GM12878 (cell line): Measurements from ENCODE around the gene ZNF423. TPM values are rescaled to one million over a fixed set of nuclear protein-coding genes. Genes with fewer than 3 reads are reported as not detected.

Source experiments
- ATAC-seq: fragments of 200-7000 bp; cut with Tn5 transposase; 3 replicates; pipeline ENCODE4 v1.9.1; 2020; ENCODE audit warnings: mild to moderate bottlenecking, moderate library complexity
- BruUV-seq: library from RNA; stranded (reverse); fragments of 400-500 nt; replicated peaks from 2 replicates; lab custom pipeline; 2021; lab: Mats Ljungman, UMichigan
- CTCF ChIA-PET: fragments of 300-600 bp; sonication (Branson Sonifier 250); formaldehyde crosslinking; extraction: SDS; loops from one replicate; lab custom pipeline; 2021; ENCODE audit warnings: inconsistent platforms; lab: Yijun Ruan, JAX
- POLR2A ChIA-PET: fragments of 350-600 bp; formaldehyde crosslinking; extraction: SDS; loops from one replicate; lab custom pipeline; 2021; ENCODE audit warnings: inconsistent platforms; lab: Charles Lee
- RAD21 ChIA-PET: fragments of 300-600 bp; sonication (Branson Sonifier 250); formaldehyde crosslinking; loops from one replicate; lab custom pipeline; 2023; ENCODE audit warnings: antibody characterized with exemption; ENCODE audit not compliant: unreplicated experiment; lab: Charles Lee
- SMC1A ChIA-PET: fragments of 300-600 bp; sonication (Branson Sonifier 250); formaldehyde crosslinking; loops from one replicate; lab custom pipeline; 2023; ENCODE audit not compliant: unreplicated experiment, uncharacterized antibody; lab: Charles Lee
- DNase-seq: peaks from one replicate; pipeline ENCODE4 v3.0.0-alpha.2; 2011; ENCODE audit warnings: low read depth, low spot score
- FAIRE-seq: peaks from 3 replicates; lab custom pipeline; 2011; peaks lifted over from hg19 to GRCh38; lab: Jason Lieb, UNC
- H2AFZ ChIP-seq: 2 replicates; pipeline ENCODE4 v1.6.0; 2011; ENCODE audit warnings: low read depth, low read length, control low read depth; ENCODE audit not compliant: control insufficient read depth
- H3K27ac ChIP-seq: 2 replicates; pipeline ENCODE4 v1.5.1; 2011; ENCODE audit warnings: control low read depth; ENCODE audit not compliant: control insufficient read depth, insufficient read depth
- H3K27me3 ChIP-seq, 2 experiments: replicated peaks in 1 of 2; 2 replicates each; pipeline versions ENCODE4 v1.6.0 to v1.6.1; 2011; ENCODE audit warnings: low read length in 1 of 2; ENCODE audit not compliant: control insufficient read depth in 2 of 2, insufficient read depth in 2 of 2
- H3K36me3 ChIP-seq, 2 experiments: 2 replicates each; pipeline ENCODE4 v1.5.1; 2011; ENCODE audit warnings: low read length in 1 of 2; ENCODE audit not compliant: control insufficient read depth in 2 of 2, insufficient read depth in 2 of 2
- H3K4me1 ChIP-seq: 2 replicates; pipeline ENCODE4 v1.6.1; 2011; ENCODE audit warnings: mild to moderate bottlenecking, low read length, moderate library complexity, mixed read lengths; ENCODE audit not compliant: control insufficient read depth, insufficient read depth
- H3K4me2 ChIP-seq: 2 replicates; pipeline ENCODE4 v1.6.0; 2011; ENCODE audit warnings: control low read depth; ENCODE audit not compliant: control insufficient read depth, insufficient read depth
- H3K4me3 ChIP-seq: fragments of 200-600 bp; sonication (generic); 2 replicates; pipeline ENCODE4 v1.5.1; 2016
- H3K79me2 ChIP-seq: 2 replicates; pipeline ENCODE4 v1.6.0; 2011; ENCODE audit warnings: low read length; ENCODE audit not compliant: control insufficient read depth, insufficient read depth
- H3K9ac ChIP-seq: 2 replicates; pipeline ENCODE4 v1.8.0; 2011; ENCODE audit warnings: low read length, control low read depth, mixed read lengths; ENCODE audit not compliant: control insufficient read depth, insufficient read depth
- H3K9me3 ChIP-seq: replicated peaks from 3 replicates; pipeline ENCODE4 v1.5.1; 2011; ENCODE audit warnings: mild to moderate bottlenecking, low read length; ENCODE audit not compliant: control insufficient read depth, insufficient read depth
- H4K20me1 ChIP-seq: 2 replicates; pipeline ENCODE4 v1.6.0; 2011; ENCODE audit not compliant: control insufficient read depth, insufficient read depth
- BRCA1 ChIP-seq: IDR thresholded peaks from 2 replicates; pipeline ENCODE4 v1.6.1; 2011; ENCODE audit warnings: low read depth, low read length, improper control_type of control experiment
- CREB1 ChIP-seq: IDR thresholded peaks from 2 replicates; pipeline ENCODE4 v1.6.1; 2012; ENCODE audit warnings: low read depth, mild to moderate bottlenecking, inconsistent platforms
- RUNX3 ChIP-seq: IDR thresholded peaks from 2 replicates; pipeline ENCODE4 v1.6.1; 2012; ENCODE audit warnings: low read length, inconsistent platforms
- SREBF2 ChIP-seq: IDR thresholded peaks from 2 replicates; pipeline ENCODE4 v1.6.1; 2012; ENCODE audit warnings: mild to moderate bottlenecking, low read length
- whole genome bisulfite sequencing: methylation state at CpG from one replicate; pipeline ENCODE4 v1.1.6; 2016; ENCODE audit warnings: low lambda C conversion rate; ENCODE audit not compliant: insufficient replicate concordance, insufficient coverage; ENCODE audit errors: missing lambda C conversion rate; 5-methylcytosine and 5-hydroxymethylcytosine counted together
- in situ Hi-C: fragments of 300-500 bp; cut with MboI; formaldehyde crosslinking; loops from 9 replicates; pipeline ENCODE4 v1.14.3; 2018; ENCODE audit warnings: mixed read lengths
- intact Hi-C: fragments of 100-400 bp; cut with micrococcal nuclease; formaldehyde crosslinking; loops from one replicate; pipeline ENCODE4 v1.14.2; 2022; ENCODE audit not compliant: unreplicated experiment
- polyA plus RNA-seq, 11 experiments: library from polyadenylated mRNA; depleted of rRNA in 4 of 11; unstranded in 6 of 11; stranded (reverse) in 5 of 11; fragments of >200 nt; fragmentation: Nextera tagmentation in 4 of 11; fragmentation: Illumina TruSeq in 1 of 11; extraction: Ambion mirVana in 4 of 11; extraction: Trizol in 1 of 11; gene quantifications; 1 replicate in 1 of 11; 2 replicates in 10 of 11; pipeline versions ENCODE4 v1.2.1 to v1.2.3, GENCODE V29; 2011 to 2016; ENCODE audit warnings: inconsistent platforms in 2 of 11, missing spikeins in 2 of 11, low read depth in 1 of 11
- total RNA-seq, 4 experiments: library from RNA; depleted of rRNA in 3 of 4; stranded (reverse); fragments of >200 nt in 3 of 4; fragmentation: Illumina TruSeq in 1 of 4; extraction: Trizol in 1 of 4; gene quantifications; 2 replicates each; pipeline versions ENCODE4 v1.2.1 to v1.2.3, GENCODE V29; 2013 to 2021
- TF ChIP-seq, protein P1 (sequence below): fragments of 450-650 bp; IDR thresholded peaks from 2 replicates; pipeline ENCODE4 v1.6.1; 2017; ENCODE audit warnings: mild to moderate bottlenecking, low read depth, inconsistent platforms; ENCODE audit not compliant: poor library complexity, severe bottlenecking
- TF ChIP-seq, protein P2 (sequence below): IDR thresholded peaks from 2 replicates; pipeline ENCODE4 v1.6.1; 2011; ENCODE audit warnings: mild to moderate bottlenecking, low read depth, low read length, moderate library complexity; ENCODE audit not compliant: insufficient replicate concordance
- TF ChIP-seq, protein P3 (sequence below): fragments of 450-650 bp; IDR thresholded peaks from 2 replicates; pipeline ENCODE4 v1.6.1; 2016; ENCODE audit warnings: mild to moderate bottlenecking
- TF ChIP-seq, protein P4 (sequence below): IDR thresholded peaks from 2 replicates; pipeline ENCODE4 v1.6.1; 2012; ENCODE audit warnings: low read depth, low read length, improper control_type of control experiment
- TF ChIP-seq, protein P5 (sequence below): fragments of 450-650 bp; IDR thresholded peaks from 2 replicates; pipeline ENCODE4 v1.6.1; 2018; ENCODE audit warnings: borderline replicate concordance, mild to moderate bottlenecking; ENCODE audit not compliant: partially characterized antibody

Gene ZNF423
- total and polyA plus RNA-seq, 10 of the 15 experiments (the other 5 are each of a cell fraction or from before 2014, with no cell fraction given), result 0.03 to 0.64 (median 0.10) TPM

DNA sequence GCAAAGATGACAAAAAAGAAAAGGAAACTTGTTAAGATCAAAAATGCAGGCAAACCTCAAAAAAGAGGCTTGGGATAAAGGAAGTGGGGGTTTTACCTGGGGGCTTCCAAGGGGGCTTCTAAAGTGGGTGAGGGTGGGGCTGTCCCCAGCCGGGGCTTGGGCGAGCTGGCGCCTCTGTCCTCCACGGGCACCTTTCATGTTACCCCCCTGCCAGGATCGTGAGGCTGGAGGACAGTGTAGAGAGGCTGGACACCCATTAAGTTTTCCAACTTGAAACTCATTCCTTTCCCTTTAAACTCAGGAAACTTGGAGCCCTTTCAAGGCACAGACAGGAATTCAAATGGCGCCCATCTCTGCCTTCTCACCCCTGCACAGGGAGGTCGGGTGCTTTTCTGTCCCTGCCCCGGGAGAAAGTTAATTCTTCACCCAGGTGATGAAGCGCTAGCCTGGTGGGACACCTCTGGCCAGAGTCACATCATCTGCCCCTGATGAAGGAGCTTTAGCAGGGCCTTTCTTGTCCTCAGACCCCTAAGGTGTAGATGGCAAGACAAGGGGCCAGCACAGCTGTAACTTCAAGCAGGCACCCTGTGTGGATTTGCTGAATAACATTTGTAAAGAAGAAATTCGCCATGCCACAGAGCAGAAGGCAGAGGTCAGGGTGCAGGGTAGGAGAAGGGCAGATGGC, 395.0 kb downstream of the ZNF423 start:
- in situ Hi-C loops, result no loop called here
- Histone ChIP-seq H2AFZ (no peak overlapping the region), H3K27me3 (no peaks in the 10 kb centered on the region), H3K27ac (no peak overlapping the region), H3K9ac (no peak overlapping the region), H3K9me3 (no peaks in the 10 kb centered on the region), H3K36me3 (no peaks in the 10 kb centered on the region), H4K20me1 (no peaks in the 10 kb centered on the region), H3K4me2 (no peak overlapping the region), H3K4me1 (peaks cover 15% of the 10 kb centered on the region), H3K4me3 (no peak overlapping the region), H3K79me2 (no peaks in the 10 kb centered on the region)
- FAIRE-seq, result no peak
- ChIA-PET CTCF (no interaction called here), POLR2A (no interaction called here), RAD21 (no interaction called here), SMC1A (no interaction called here)
- 46% methylated on average over 10 of the region's 10 CpGs for WGBS
- TF ChIP-seq, protein P1, sequence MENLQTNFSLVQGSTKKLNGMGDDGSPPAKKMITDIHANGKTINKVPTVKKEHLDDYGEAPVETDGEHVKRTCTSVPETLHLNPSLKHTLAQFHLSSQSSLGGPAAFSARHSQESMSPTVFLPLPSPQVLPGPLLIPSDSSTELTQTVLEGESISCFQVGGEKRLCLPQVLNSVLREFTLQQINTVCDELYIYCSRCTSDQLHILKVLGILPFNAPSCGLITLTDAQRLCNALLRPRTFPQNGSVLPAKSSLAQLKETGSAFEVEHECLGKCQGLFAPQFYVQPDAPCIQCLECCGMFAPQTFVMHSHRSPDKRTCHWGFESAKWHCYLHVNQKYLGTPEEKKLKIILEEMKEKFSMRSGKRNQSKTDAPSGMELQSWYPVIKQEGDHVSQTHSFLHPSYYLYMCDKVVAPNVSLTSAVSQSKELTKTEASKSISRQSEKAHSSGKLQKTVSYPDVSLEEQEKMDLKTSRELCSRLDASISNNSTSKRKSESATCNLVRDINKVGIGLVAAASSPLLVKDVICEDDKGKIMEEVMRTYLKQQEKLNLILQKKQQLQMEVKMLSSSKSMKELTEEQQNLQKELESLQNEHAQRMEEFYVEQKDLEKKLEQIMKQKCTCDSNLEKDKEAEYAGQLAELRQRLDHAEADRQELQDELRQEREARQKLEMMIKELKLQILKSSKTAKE, result no peak
- TF ChIP-seq, protein P2, sequence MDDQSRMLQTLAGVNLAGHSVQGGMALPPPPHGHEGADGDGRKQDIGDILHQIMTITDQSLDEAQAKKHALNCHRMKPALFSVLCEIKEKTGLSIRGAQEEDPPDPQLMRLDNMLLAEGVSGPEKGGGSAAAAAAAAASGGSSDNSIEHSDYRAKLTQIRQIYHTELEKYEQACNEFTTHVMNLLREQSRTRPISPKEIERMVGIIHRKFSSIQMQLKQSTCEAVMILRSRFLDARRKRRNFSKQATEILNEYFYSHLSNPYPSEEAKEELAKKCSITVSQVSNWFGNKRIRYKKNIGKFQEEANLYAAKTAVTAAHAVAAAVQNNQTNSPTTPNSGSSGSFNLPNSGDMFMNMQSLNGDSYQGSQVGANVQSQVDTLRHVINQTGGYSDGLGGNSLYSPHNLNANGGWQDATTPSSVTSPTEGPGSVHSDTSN, result no peak
- no peak for TF ChIP-seq SREBF2
- TF ChIP-seq, protein P3, sequence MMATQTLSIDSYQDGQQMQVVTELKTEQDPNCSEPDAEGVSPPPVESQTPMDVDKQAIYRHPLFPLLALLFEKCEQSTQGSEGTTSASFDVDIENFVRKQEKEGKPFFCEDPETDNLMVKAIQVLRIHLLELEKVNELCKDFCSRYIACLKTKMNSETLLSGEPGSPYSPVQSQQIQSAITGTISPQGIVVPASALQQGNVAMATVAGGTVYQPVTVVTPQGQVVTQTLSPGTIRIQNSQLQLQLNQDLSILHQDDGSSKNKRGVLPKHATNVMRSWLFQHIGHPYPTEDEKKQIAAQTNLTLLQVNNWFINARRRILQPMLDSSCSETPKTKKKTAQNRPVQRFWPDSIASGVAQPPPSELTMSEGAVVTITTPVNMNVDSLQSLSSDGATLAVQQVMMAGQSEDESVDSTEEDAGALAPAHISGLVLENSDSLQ, result no peak
- TF ChIP-seq RUNX3, result no peak
- TF ChIP-seq, protein P4, sequence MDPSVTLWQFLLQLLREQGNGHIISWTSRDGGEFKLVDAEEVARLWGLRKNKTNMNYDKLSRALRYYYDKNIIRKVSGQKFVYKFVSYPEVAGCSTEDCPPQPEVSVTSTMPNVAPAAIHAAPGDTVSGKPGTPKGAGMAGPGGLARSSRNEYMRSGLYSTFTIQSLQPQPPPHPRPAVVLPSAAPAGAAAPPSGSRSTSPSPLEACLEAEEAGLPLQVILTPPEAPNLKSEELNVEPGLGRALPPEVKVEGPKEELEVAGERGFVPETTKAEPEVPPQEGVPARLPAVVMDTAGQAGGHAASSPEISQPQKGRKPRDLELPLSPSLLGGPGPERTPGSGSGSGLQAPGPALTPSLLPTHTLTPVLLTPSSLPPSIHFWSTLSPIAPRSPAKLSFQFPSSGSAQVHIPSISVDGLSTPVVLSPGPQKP, result no peak
- TF ChIP-seq BRCA1, result no peak
- TF ChIP-seq, protein P5, sequence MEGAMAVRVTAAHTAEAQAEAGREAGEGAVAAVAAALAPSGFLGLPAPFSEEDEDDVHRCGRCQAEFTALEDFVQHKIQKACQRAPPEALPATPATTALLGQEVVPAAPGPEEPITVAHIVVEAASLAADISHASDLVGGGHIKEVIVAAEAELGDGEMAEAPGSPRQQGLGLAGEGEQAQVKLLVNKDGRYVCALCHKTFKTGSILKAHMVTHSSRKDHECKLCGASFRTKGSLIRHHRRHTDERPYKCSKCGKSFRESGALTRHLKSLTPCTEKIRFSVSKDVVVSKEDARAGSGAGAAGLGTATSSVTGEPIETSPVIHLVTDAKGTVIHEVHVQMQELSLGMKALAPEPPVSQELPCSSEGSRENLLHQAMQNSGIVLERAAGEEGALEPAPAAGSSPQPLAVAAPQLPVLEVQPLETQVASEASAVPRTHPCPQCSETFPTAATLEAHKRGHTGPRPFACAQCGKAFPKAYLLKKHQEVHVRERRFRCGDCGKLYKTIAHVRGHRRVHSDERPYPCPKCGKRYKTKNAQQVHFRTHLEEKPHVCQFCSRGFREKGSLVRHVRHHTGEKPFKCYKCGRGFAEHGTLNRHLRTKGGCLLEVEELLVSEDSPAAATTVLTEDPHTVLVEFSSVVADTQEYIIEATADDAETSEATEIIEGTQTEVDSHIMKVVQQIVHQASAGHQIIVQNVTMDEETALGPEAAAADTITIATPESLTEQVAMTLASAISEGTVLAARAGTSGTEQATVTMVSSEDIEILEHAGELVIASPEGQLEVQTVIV, result no peak
- TF ChIP-seq CREB1, result no peak
- intact Hi-C loops, result no loop called here
- BruUV-seq, result no TSS peak
- DNase-seq, result no peak
- ATAC-seq, result no peak
